B cell (primary cell): ENCODE results near the gene TSEN2. TPM values are rescaled to one million over a fixed set of nuclear protein-coding genes. Genes with fewer than 3 reads are reported as not detected.

Experiments used
- ATAC-seq: fragments of 200-7000 bp; cut with Tn5 transposase; one replicate; pipeline ENCODE4 v1.10.0; 2021; ENCODE audit warnings: low read depth, mild to moderate bottlenecking, moderate number of reproducible peaks, moderate library complexity
- CTCF ChIA-PET: fragments of 350-600 bp; sonication (Branson Sonifier 250); formaldehyde crosslinking; loops from one replicate; lab custom pipeline; 2021; ENCODE audit warnings: antibody characterized with exemption, inconsistent platforms; lab: Charles Lee
- POLR2A ChIA-PET: fragments of 350-600 bp; sonication (Branson Sonifier 250); formaldehyde crosslinking; loops from one replicate; lab custom pipeline; 2021; ENCODE audit warnings: antibody characterized with exemption; lab: Charles Lee
- DNase-seq: peaks from one replicate; pipeline ENCODE4 v3.0.0; 2013
- H2AFZ ChIP-seq: 2 replicates; pipeline ENCODE4 v1.6.1; 2012; ENCODE audit warnings: mild to moderate bottlenecking, low read depth, low read length; ENCODE audit not compliant: insufficient read depth, poor library complexity, severe bottlenecking
- H3K27ac ChIP-seq, 2 donors: 1 replicate in 1 of 2; 2 replicates in 1 of 2; pipeline ENCODE4 v1.5.1; 2012 to 2013; ENCODE audit warnings: low read length in 2 of 2, mild to moderate bottlenecking in 2 of 2, moderate library complexity in 1 of 2
- H3K27me3 ChIP-seq, 4 experiments: fragments of 200-600 bp in 1 of 4; sonication (generic) in 1 of 4; replicated peaks in 1 of 4; 1 replicate in 2 of 4; 2 replicates in 2 of 4; pipeline versions ENCODE4 v1.6.1 to v1.7.0; 2013 to 2016; ENCODE audit warnings: low read length in 3 of 4, mild to moderate bottlenecking in 2 of 4, mixed read lengths in 1 of 4, moderate library complexity in 1 of 4; ENCODE audit not compliant: insufficient read depth in 4 of 4, control insufficient read depth in 3 of 4; ENCODE audit errors: control extremely low read depth in 1 of 4
- H3K36me3 ChIP-seq, 2 experiments: replicated peaks in 1 of 2; 1 replicate in 1 of 2; 2 replicates in 1 of 2; pipeline versions ENCODE4 v1.6.1 to v1.7.1; 2013; ENCODE audit warnings: low read length in 1 of 2; ENCODE audit not compliant: insufficient read depth in 2 of 2, control insufficient read depth in 1 of 2; ENCODE audit errors: control extremely low read depth in 1 of 2, extremely low read depth in 1 of 2
- H3K4me1 ChIP-seq, 2 donors: fragments of 200-600 bp in 1 of 2; sonication (generic) in 1 of 2; 1 replicate in 1 of 2; 2 replicates in 1 of 2; pipeline versions ENCODE4 v1.5.1 to v1.6.1; 2013 to 2017; ENCODE audit warnings: low read length in 2 of 2; ENCODE audit not compliant: control insufficient read depth in 2 of 2, insufficient read depth in 2 of 2
- H3K4me2 ChIP-seq: replicated peaks from 2 replicates; pipeline ENCODE3; 2012; ENCODE audit warnings: mild to moderate bottlenecking, low read depth, low read length; ENCODE audit not compliant: poor library complexity, severe bottlenecking
- H3K4me3 ChIP-seq, 5 experiments: fragments of 200-600 bp in 1 of 5; sonication (generic) in 1 of 5; 1 replicate in 3 of 5; 2 replicates in 2 of 5; pipeline versions ENCODE4 v1.5.1 to v1.7.0; 2011 to 2016; ENCODE audit warnings: low read length in 4 of 5, mild to moderate bottlenecking in 4 of 5, low read depth in 2 of 5, control low read depth in 1 of 5, moderate library complexity in 1 of 5; ENCODE audit not compliant: insufficient read depth in 1 of 5; ENCODE audit errors: control extremely low read depth in 1 of 5, extremely low read depth in 1 of 5
- H3K79me2 ChIP-seq: fragments of 200-600 bp; sonication (generic); one replicate; pipeline ENCODE4 v1.6.0; 2016; ENCODE audit warnings: low read length; ENCODE audit not compliant: control insufficient read depth, insufficient read depth
- H3K9ac ChIP-seq: fragments of 200-600 bp; sonication (generic); 2 replicates; pipeline ENCODE4 v1.6.1; 2017; ENCODE audit warnings: mild to moderate bottlenecking, low read length, moderate library complexity
- H3K9me3 ChIP-seq, 3 donors: one replicate each; pipeline versions ENCODE4 v1.6.1 to v1.7.1; 2013; ENCODE audit warnings: low read length in 2 of 3; ENCODE audit not compliant: control insufficient read depth in 2 of 3, insufficient read depth in 1 of 3; ENCODE audit errors: control extremely low read depth in 1 of 3
- H4K20me1 ChIP-seq: 2 replicates; pipeline ENCODE4 v1.6.0; 2012; ENCODE audit warnings: mild to moderate bottlenecking, low read length; ENCODE audit not compliant: insufficient read depth, control insufficient read depth, poor library complexity, severe bottlenecking
- H3K27ac Mint-ChIP-seq: one replicate; pipeline ENCODE4 v1.8.0; 2021; ENCODE audit warnings: mixed read lengths
- H3K27me3 Mint-ChIP-seq: one replicate; pipeline ENCODE4 v1.8.0; 2021; ENCODE audit warnings: mixed read lengths
- H3K4me1 Mint-ChIP-seq: one replicate; pipeline ENCODE4 v1.8.0; 2021; ENCODE audit warnings: mixed read lengths
- H3K4me3 Mint-ChIP-seq: one replicate; pipeline ENCODE4 v1.8.0; 2021; ENCODE audit warnings: mixed read lengths
- H3K9me3 Mint-ChIP-seq: one replicate; pipeline ENCODE4 v1.8.0; 2022; ENCODE audit warnings: mixed read lengths; ENCODE audit not compliant: insufficient read depth
- EZH2 ChIP-seq: IDR thresholded peaks from 2 replicates; pipeline ENCODE4 v1.6.1; 2012; ENCODE audit warnings: borderline replicate concordance, low read depth, mild to moderate bottlenecking, moderate library complexity, low read length; ENCODE audit not compliant: insufficient read depth, poor library complexity, severe bottlenecking
- WGBS: methylation state at CpG from one replicate; pipeline ENCODE4 v1.1.5; 2013; ENCODE audit warnings: missing lambda C conversion rate; ENCODE audit not compliant: insufficient coverage; 5-methylcytosine and 5-hydroxymethylcytosine counted together
- intact Hi-C: fragments of 100-400 bp; cut with micrococcal nuclease; formaldehyde crosslinking; loops from one replicate; pipeline ENCODE4 v1.10.0; 2022
- polyA plus RNA-seq: library from polyadenylated mRNA; depleted of rRNA; stranded (reverse); fragments of >200 nt; gene quantifications from 2 replicates; pipeline ENCODE4 v1.2.3, GENCODE V29; 2012
- total RNA-seq, 2 donors: library from RNA; stranded (reverse); fragments of 120-200 nt in 1 of 2; gene quantifications; 1 replicate in 1 of 2; 2 replicates in 1 of 2; pipeline versions ENCODE4 v1.2.3 to v1.2.4, GENCODE V29; 2013 to 2022
- TF ChIP-seq, protein P1 (sequence below): fragments of 200-600 bp; IDR thresholded peaks from one replicate; pipeline ENCODE4 v1.8.0; 2022; ENCODE audit warnings: antibody characterized with exemption, mild to moderate bottlenecking

Gene TSEN2
- total and polyA plus RNA-seq, 2 donors (not counting 1 experiment from before 2014, with no cell fraction given) = 13.4 to 17.6 TPM

DNA sequence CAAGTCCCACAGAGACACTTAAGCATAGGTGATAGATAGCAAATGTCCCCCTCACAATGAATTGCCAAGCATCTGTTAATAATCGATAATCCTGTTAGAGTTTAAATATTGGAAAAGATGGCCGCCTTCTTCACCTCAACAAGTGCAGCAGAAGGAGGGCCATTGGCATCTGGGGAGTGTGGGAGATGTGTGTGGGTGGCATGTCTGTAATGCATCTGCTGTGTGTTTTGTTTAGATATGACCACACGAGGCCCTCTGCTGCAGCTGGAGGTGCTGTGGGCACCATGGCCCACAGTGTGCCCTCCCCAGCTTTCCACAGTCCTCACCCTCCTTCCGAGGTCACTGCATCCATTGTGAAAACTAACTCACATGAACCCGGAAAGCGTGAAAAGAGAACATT is 85.6 kb downstream of the TSEN2 start:
- 87% methylated on average over 4 of the region's 6 CpGs for WGBS
- TF ChIP-seq EZH2 = no peak
- TF ChIP-seq, protein P1, sequence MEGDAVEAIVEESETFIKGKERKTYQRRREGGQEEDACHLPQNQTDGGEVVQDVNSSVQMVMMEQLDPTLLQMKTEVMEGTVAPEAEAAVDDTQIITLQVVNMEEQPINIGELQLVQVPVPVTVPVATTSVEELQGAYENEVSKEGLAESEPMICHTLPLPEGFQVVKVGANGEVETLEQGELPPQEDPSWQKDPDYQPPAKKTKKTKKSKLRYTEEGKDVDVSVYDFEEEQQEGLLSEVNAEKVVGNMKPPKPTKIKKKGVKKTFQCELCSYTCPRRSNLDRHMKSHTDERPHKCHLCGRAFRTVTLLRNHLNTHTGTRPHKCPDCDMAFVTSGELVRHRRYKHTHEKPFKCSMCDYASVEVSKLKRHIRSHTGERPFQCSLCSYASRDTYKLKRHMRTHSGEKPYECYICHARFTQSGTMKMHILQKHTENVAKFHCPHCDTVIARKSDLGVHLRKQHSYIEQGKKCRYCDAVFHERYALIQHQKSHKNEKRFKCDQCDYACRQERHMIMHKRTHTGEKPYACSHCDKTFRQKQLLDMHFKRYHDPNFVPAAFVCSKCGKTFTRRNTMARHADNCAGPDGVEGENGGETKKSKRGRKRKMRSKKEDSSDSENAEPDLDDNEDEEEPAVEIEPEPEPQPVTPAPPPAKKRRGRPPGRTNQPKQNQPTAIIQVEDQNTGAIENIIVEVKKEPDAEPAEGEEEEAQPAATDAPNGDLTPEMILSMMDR = no peak
- Histone ChIP-seq H3K4me3 (no peak overlapping the region), H3K4me1 (peaks cover 0 to 4% of the 10 kb centered on the region in 2 donors), H3K79me2 (peaks cover 39% of the 10 kb centered on the region), H3K9ac (no peak overlapping the region), H4K20me1 (peaks cover 17% of the 10 kb centered on the region), H2AFZ (no peak overlapping the region), H3K27ac (no peak overlapping the region), H3K4me2 (no peak overlapping the region), H3K9me3 (peaks cover 0 to 19% (median 7%) of the 10 kb centered on the region in 3 donors), H3K36me3 (peaks cover 20 to 53% of the 10 kb centered on the region in 2 experiments), H3K27me3 (no peaks in the 10 kb centered on the region)
- Mint-ChIP-seq H3K4me3 (no peak overlapping the region), H3K27me3 (no peaks in the 10 kb centered on the region), H3K27ac (no peak overlapping the region), H3K9me3 (peaks cover 5% of the 10 kb centered on the region), H3K4me1 (peaks cover 8% of the 10 kb centered on the region)
- ATAC-seq (no peak), DNase-seq (no peak)
- POLR2A ChIA-PET = no interaction called here
- CTCF ChIA-PET = no interaction called here
- intact Hi-C loops = no loop called here

DNA sequence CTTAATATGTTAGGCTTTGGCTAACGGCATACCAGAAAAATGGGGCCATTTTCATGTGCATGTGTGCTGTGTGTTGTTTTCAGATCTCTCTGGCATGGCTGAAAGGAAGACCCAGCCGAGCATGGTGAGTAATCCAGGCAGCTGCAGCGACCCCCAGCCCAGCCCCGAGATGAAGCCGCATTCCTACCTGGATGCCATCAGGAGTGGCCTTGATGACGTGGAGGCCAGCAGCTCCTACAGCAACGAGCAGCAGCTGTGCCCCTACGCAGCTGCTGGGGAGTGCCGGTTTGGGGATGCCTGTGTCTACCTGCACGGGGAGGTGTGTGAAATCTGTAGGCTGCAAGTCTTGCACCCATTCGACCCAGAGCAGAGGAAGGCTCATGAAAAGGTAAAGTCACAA is 87.7 kb downstream of the TSEN2 start:
- H3K9me3 Mint-ChIP-seq = no peaks in the 10 kb centered on the region
- intact Hi-C loops = no loop called here
- H3K27ac Mint-ChIP-seq = no peak overlapping the region
- Histone ChIP-seq H3K27me3 (no peaks in the 10 kb centered on the region), H3K4me1 (peaks cover 0 to 4% of the 10 kb centered on the region in 2 donors), H3K79me2 (peaks cover 18% of the 10 kb centered on the region), H3K36me3 (peaks cover 35 to 74% of the 10 kb centered on the region in 2 experiments), H2AFZ (no peak overlapping the region), H3K9me3 (peaks cover 0 to 5% (median 0%) of the 10 kb centered on the region in 3 donors), H4K20me1 (peaks cover 13% of the 10 kb centered on the region), H3K4me2 (no peak overlapping the region), H3K27ac (no peak overlapping the region), H3K4me3 (no peak overlapping the region), H3K9ac (no peak overlapping the region)
- ATAC-seq = no peak
- POLR2A ChIA-PET = no interaction called here
- H3K4me3 Mint-ChIP-seq = no peak overlapping the region
- peaks cover 6% of the 10 kb centered on the region for H3K4me1 Mint-ChIP-seq
- DNase-seq = no peak
- H3K27me3 Mint-ChIP-seq = no peaks in the 10 kb centered on the region
- CTCF ChIA-PET = no interaction called here
- TF ChIP-seq EZH2 = no peak
- TF ChIP-seq, protein P1 = no peak
- WGBS = 95% methylated on average over 10 of the region's 11 CpGs
